GM12878 (cell line): Measurements from ENCODE around the gene KLKB1.

ENCODE experiments used
- ASH2L ChIP-seq: fragments of 300-600, 200-600 bp; sonication (generic); IDR thresholded peaks from 2 replicates; pipeline ENCODE4 v1.6.1; 2017; ENCODE audit warnings: low read depth, mild to moderate bottlenecking, borderline replicate concordance
- ATF2 ChIP-seq: IDR thresholded peaks from 2 replicates; pipeline ENCODE4 v1.6.1; 2012; ENCODE audit warnings: low read length, inconsistent platforms
- CTCF ChIP-seq, 3 experiments: IDR thresholded peaks in 2 of 3; conservative IDR thresholded peaks in 1 of 3; 2 replicates each; pipeline ENCODE4 v1.5.1; 2011; ENCODE audit warnings: low read depth in 3 of 3, low read length in 3 of 3, mild to moderate bottlenecking in 3 of 3, control low read depth in 2 of 3, moderate library complexity in 2 of 3, inconsistent platforms in 1 of 3, mixed read lengths in 1 of 3; ENCODE audit not compliant: control insufficient read depth in 2 of 3, insufficient read depth in 1 of 3; ENCODE audit errors: extremely low read depth in 1 of 3
- EP300 ChIP-seq, 2 experiments: fragments of 150-350 bp in 1 of 2; IDR thresholded peaks; 2 replicates each; pipeline ENCODE4 v1.6.1; 2011 to 2012; ENCODE audit warnings: low read depth in 2 of 2, low read length in 2 of 2, borderline replicate concordance in 1 of 2, improper control_type of control experiment in 1 of 2, inconsistent platforms in 1 of 2; ENCODE audit not compliant: control insufficient read depth in 1 of 2
- HDGF ChIP-seq: fragments of 450-650 bp; IDR thresholded peaks from 2 replicates; pipeline ENCODE4 v1.6.1; 2016; ENCODE audit warnings: antibody characterized with exemption
- NKRF ChIP-seq: fragments of 450-650 bp; conservative IDR thresholded peaks from 2 replicates; pipeline ENCODE4 v1.6.1; 2017; ENCODE audit warnings: mild to moderate bottlenecking, moderate library complexity
- NR2C2 ChIP-seq: IDR thresholded peaks from 2 replicates; pipeline ENCODE4 v1.6.1; 2011; ENCODE audit warnings: borderline replicate concordance, low read depth; ENCODE audit not compliant: control insufficient read depth, insufficient read length

GRCh38 chr4:186191200-186192065, 35.9 kb upstream of the KLKB1 start, which contains the start of gene CYP4V2:
- no peak for TF ChIP-seq HDGF
- TF ChIP-seq ATF2, result no peak
- TF ChIP-seq NKRF, result peak; percentile 40; the same call in 1 of the 2 replicates
- peak; percentile 87; the same call in 1 of the 2 replicates for TF ChIP-seq ASH2L
- peak; percentile 43 to 55 (median 44); a peak in 5 of 6 replicates for TF ChIP-seq CTCF (IDR thresholded peaks at IDR 0.05 in 2 of 3, conservative IDR thresholded peaks at IDR 0.05 in 1 of 3; ENCODE audit: control insufficient read depth in 2 of 3, extremely low read depth in 1 of 3, insufficient read depth in 1 of 3, low read depth in 3 of 3, low read length in 3 of 3)
- no peak for TF ChIP-seq EP300 (IDR thresholded peaks at IDR 0.05; ENCODE audit: borderline replicate concordance in 1 of 2, control insufficient read depth in 1 of 2, low read depth in 2 of 2, low read length in 2 of 2)
- TF ChIP-seq NR2C2, result no peak
